ENCODE data around the gene RAB4B. TPM values are rescaled to one million over a fixed set of nuclear protein-coding genes. Genes with fewer than 3 reads are reported as not detected.
"Not testable (repeated sequence)": the region's sequence is repeated elsewhere in the genome, so short reads cannot be mapped to it uniquely, and the experiment has no call there.

Gene RAB4B
- total RNA-seq, 4 donors from 2014 or later: 22.9 to 26.6 (median 23.2) TPM

GRCh38 chr19:40808497-40808896 lies 30.4 kb downstream of the RAB4B start:
- WGBS: 92% methylated on average over 2 of the region's 5 CpGs
- TF ChIP-seq POLR2A (IDR thresholded peaks at IDR 0.05; ENCODE audit: low read depth) (no peak), EP300 (IDR thresholded peaks at IDR 0.05) (no peak), CTCF (IDR thresholded peaks at IDR 0.05) (no peak), POLR2AphosphoS5 (IDR thresholded peaks at IDR 0.05) (no peak)
- no peaks in the 10 kb centered on the region for H3K27me3 ChIP-seq
- peaks cover 86 to 95% (median 92%) of the 10 kb centered on the region in 4 donors for H3K4me1 ChIP-seq
- H3K4me3 ChIP-seq: no peak overlapping the region
- DNase-seq (ENCODE audit: extremely low spot score): no peak
- H3K9me3 ChIP-seq: no peaks in the 10 kb centered on the region
- peak overlapping the region in 2 of 4 donors; percentile 85 to 99 for H3K27ac ChIP-seq (replicated peaks in 1 of 4)
- intact Hi-C loops (cut with DNase I): no loop called here
- peaks cover 5 to 39% (median 32%) of the 10 kb centered on the region in 4 donors for H3K36me3 ChIP-seq

GRCh38 chr19:40809358-40810086 lies 31.5 kb downstream of the RAB4B start:
- Histone ChIP-seq H3K9me3 (no peaks in the 10 kb centered on the region), H3K4me1 (peaks cover 76 to 89% (median 88%) of the 10 kb centered on the region in 4 donors), H3K36me3 (peaks cover 5 to 38% (median 30%) of the 10 kb centered on the region in 4 donors), H3K27ac (replicated peaks in 1 of 4) (peak overlapping the region; percentile 75 to 99 (median 80)), H3K27me3 (no peaks in the 10 kb centered on the region), H3K4me3 (peak overlapping the region; percentile 50 to 65 (median 54))
- TF ChIP-seq CTCF (IDR thresholded peaks at IDR 0.05) (no peak), POLR2A (IDR thresholded peaks at IDR 0.05; ENCODE audit: low read depth) (no peak), EP300 (IDR thresholded peaks at IDR 0.05) (no peak), POLR2AphosphoS5 (IDR thresholded peaks at IDR 0.05) (peak in 1 of 2 donors; percentile 6)
- 90% methylated on average over 24 of the region's 39 CpGs for WGBS
- DNase-seq (ENCODE audit: extremely low spot score): no peak
- intact Hi-C loops (cut with DNase I): no loop called here

- Histone ChIP-seq H3K4me1 (peaks cover 70 to 82% (median 82%) of the 10 kb centered on the region in 4 donors), H3K9me3 (no peaks in the 10 kb centered on the region), H3K27ac (replicated peaks in 1 of 4) (peak overlapping the region; percentile 75 to 99 (median 80)), H3K4me3 (peak overlapping the region; percentile 50 to 65 (median 54)), H3K36me3 (peaks cover 5 to 35% (median 30%) of the 10 kb centered on the region in 4 donors), H3K27me3 (no peaks in the 10 kb centered on the region)
- WGBS: 72% methylated on average over 4 of the region's 14 CpGs
- intact Hi-C loops (cut with DNase I): no loop called here
- TF ChIP-seq CTCF (IDR thresholded peaks at IDR 0.05) (no peak), POLR2AphosphoS5 (IDR thresholded peaks at IDR 0.05) (no peak), EP300 (IDR thresholded peaks at IDR 0.05) (no peak), POLR2A (IDR thresholded peaks at IDR 0.05; ENCODE audit: low read depth) (no peak)
- DNase-seq (ENCODE audit: extremely low spot score): no peak
Measured at GRCh38 chr19:40810160-40810559, 32.1 kb downstream of the RAB4B start.

GRCh38 chr19:40810649-40811408 lies 32.8 kb downstream of the RAB4B start:
- Histone ChIP-seq H3K27ac (replicated peaks in 1 of 4) (peak overlapping the region; percentile 75 to 99 (median 80)), H3K36me3 (peaks cover 5 to 30% (median 26%) of the 10 kb centered on the region in 4 donors), H3K4me1 (peaks cover 63 to 76% (median 75%) of the 10 kb centered on the region in 4 donors), H3K4me3 (peak overlapping the region; percentile 50 to 65 (median 54))
- H3K9me3 ChIP-seq; intact Hi-C loops (cut with DNase I); H3K27me3 ChIP-seq: not testable (repeated sequence)
- 2% methylated on average over 17 of the region's 65 CpGs for WGBS
- peak; percentile 96 for DNase-seq (ENCODE audit: extremely low spot score)
- peak in 1 of 2 donors; percentile 65 for TF ChIP-seq POLR2AphosphoS5 (IDR thresholded peaks at IDR 0.05)

All from esophagus muscularis mucosa (tissue), 4 donors.